Putamen (tissue), 1 donor: ENCODE measurements around the gene BMPR1A.
A peak's percentile ranks its signal among the peaks of the same experiment; 100 is the strongest.
"Not testable (repeated sequence)": the region's sequence is repeated elsewhere in the genome, so short reads cannot be mapped to it uniquely, and the experiment has no call there.

Source experiments
- DNase-seq: peaks from one replicate; pipeline ENCODE4 v3.0.0-alpha.2; 2016; ENCODE audit warnings: low spot score

Gene BMPR1A

GRCh38 chr10:86969421-86970041 is 213.1 kb downstream of the BMPR1A start:
- DNase-seq, result no peak

- no peak for DNase-seq
These were observed 214.0 kb downstream of the BMPR1A start for GRCh38 chr10:86970162-86970981.

DNA sequence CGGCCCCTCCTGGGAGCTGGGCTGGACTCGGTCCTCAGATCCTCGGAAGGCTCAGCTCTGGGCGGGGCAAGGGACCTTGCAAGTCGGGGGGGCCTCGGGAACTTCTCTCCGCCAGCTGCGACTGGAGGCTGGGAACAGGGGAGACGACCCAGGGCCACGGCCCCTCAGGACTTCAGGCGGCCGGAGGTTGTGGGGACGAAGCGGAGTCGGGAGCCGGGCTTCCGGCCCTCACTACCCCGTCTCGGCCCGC is 214.5 kb downstream of the BMPR1A start:
- DNase-seq, result no peak

DNA sequence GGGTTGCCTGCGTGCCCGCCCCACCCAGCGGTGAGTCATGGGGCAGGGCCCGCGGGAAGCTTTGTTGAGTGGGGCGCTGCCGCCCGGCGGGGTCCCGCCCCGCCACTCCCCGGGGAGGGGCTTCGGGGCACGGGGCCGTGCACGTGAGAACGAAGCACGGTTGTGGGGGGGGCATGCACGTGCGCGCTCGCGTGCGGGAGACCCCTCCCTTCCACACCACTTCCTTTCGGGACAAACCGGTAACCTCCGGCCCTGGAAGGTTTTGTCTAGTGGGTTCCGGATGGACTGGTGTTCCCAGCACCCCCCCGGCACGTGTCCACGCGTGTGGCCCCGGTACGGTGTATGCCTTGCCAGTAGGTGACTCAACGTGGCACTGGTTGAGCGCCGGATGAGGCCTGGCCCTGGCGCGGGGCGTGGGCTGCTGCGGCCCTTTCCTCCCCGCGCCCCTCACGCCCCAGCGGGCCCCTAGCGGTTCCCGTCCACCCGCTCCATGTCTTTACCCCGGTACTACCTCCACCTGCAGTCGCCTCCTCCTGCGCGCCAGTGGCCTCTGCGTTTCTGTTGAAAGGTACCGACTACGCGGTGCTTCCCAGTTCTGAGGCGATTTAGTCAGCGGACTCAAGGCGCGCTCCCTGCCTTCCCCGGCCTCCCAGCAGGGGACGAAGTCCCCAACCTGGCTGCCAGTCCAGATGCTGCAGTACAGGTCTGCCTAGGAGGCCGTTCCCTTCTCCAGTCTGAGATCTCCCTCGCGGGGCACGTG is 215.0 kb downstream of the BMPR1A start:
- DNase-seq, result peak; percentile 30

DNA sequence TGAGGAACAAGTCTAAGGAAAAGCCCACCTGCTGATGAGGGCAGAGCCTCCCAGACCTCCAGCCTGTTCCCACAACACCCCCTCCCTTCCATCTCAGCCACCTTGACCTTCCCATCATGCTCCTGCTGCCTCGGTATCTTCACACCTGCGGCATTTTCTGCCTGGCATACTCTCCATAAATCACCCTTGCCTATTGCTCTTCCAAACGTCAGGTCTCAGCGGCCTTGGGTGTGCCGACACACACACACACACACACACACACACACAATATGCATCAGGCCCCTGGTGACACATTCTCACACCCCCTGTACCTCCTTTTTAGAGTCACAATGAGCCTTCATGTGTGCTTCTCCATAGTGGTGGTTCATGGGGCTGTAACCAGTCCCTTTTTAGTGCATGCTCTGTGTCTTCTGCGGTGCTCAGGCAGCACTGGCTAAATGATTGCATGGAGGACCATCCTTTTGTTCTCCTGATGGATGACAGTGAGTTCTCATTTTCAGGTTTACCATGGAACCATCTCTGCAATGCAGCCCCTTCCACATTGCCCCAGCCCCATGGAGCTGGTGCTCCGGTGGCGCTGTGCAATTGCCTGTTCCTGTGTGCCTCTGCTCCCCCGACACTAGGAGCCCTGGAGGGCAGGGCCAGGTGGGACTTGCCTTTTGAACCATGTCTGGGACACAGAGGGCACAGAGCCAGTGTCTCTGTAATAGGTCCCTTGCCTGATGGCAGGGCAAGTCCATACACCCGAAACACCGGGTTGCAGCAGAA is 216.4 kb downstream of the BMPR1A start:
- DNase-seq, result no peak

DNA sequence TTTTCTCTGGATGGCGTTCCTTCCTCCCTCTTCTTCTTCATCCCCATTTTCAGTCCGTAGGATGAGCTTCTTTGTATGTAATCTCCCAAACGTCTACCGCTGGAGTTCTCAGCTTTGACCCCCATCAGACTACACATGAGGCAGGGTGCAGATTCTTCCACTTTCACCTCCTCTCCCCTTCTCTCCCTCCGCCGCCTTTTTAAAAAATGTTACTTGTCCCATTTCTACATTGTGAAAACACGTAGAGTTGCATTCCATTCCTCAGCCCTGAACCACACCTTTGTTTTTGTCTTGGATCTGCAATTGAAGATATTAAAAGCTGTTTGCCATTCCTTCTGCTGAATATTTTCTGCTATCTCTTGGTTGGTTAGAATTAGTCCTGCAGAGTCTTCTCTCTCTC is 218.1 kb downstream of the BMPR1A start:
- no peak for DNase-seq

DNA sequence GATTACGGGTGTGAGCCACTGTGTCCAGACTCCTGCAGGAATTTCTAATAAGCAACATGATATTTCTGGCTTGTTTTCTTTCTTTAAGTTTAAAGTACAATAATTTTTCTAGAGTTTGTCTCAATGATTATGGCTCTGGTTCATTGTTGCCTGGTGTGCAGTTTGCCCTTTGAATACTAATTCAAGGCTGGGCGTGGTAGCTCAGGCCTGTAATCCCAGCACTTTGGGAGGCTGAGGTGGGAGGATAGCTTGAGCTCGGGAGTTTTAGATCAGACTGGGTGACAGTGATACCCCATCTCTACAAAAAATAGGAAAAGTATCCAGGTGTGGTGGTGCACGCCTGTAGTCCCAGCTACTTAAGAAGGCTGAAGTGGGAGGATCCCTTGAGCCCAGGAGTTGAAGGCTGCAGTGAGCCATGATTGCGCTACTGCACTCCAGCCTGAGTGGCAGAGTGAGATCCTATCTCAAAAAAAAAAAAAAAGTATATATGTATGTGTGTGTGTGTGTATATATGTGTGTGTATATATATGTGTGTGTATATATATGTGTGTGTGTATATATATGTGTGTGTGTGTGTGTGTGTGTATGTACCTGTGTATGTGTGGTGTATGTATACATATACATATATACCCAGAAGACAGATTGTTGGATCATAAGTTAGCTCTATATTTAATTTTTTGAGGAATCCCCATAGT is 220.1 kb downstream of the BMPR1A start:
- no peak for DNase-seq

- not testable (repeated sequence) for DNase-seq
These were observed 222.0 kb downstream of the BMPR1A start for GRCh38 chr10:86978457-86978856.

DNA sequence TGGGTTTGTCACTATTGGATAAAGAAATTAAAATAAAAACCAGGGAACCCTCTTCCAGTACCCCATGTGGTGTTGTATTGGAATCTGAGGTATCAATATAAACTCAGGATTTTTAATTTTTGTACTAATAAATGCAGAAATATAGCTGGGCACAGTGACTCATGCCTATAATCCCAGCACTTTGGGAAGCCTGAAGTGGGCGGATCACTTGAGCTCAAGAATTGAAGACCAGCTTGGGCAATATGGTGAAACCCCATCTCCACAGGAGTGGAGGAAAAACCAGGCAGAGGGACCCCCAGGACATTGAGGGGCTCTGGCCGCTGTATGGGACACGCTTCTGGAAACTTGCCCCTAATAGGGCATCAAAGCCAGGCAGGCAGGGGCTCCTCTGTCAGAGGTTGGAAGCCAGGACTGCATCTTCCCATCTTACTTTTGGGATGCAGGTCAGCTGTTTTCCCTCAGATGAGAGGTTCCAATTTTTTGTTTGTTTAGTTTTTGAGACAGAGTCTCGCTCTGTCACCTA is 222.9 kb downstream of the BMPR1A start:
- no peak for DNase-seq

DNA sequence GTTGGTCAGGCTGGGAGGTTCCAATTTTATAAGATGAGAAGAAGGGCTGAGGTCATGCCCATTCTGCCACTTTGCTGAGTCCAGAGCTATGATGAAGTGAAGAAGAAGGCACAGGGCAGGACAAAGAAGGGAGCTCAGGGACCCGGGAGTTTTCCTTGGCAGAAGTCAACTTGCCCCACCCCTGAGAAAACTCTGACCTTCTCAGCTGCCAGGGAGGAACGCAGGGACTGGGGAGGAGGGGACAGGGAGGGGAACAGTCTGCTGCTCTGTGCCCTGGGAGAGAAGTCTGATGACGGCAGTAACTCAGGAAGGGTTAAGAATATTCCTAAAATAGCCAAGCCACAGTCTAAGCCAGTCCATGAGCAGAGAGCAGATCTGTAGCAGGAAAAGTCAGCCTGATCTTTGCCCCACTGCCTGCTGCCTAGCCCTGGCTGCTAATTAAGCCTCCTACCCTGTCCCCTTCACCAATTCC is 223.6 kb downstream of the BMPR1A start:
- no peak for DNase-seq

- DNase-seq, result not testable (repeated sequence)
These were observed 224.6 kb downstream of the BMPR1A start for GRCh38 chr10:86981020-86981419.

DNA sequence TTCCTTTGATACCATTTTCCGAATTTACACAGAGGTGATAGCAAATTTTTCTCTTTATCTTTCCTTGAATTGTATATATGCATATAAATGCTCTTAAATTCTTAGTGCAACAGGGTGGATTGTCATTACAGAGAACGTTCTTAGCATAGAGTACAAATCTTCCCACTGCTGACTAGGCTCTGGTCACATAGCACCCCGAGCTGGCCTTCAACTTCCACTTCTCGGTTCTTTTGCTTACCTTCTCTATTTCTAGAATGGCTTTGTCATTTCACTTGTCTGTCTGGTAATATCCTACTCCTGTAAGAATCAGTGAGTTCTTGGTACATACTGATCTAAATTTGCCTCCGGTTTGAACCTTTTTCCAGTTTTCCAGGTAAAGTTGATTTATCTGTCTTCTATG is 225.3 kb downstream of the BMPR1A start:
- DNase-seq, result no peak
